Measurements from ENCODE around the gene ITPR2.

The ITPR2 gene

GRCh38 chr12:26453246-26453645 lies 379.7 kb downstream of the ITPR2 start:
- H3K27ac ChIP-seq (ENCODE audit: low read length) = no peak overlapping the region
- H3K4me1 ChIP-seq (ENCODE audit: low read length) = peaks cover 43% of the 10 kb centered on the region
- H4K20me1 ChIP-seq (ENCODE audit: insufficient read depth, low read length) = no peaks in the 10 kb centered on the region
- H3K79me2 ChIP-seq (ENCODE audit: low read length) = no peaks in the 10 kb centered on the region
- H3K36me3 ChIP-seq (replicated peaks; ENCODE audit: low read depth, low read length) = peaks cover 14% of the 10 kb centered on the region
- TF ChIP-seq EZH2phosphoT487 (IDR thresholded peaks at IDR 0.05; ENCODE audit: low read depth) = no peak
- TF ChIP-seq, protein P1, sequence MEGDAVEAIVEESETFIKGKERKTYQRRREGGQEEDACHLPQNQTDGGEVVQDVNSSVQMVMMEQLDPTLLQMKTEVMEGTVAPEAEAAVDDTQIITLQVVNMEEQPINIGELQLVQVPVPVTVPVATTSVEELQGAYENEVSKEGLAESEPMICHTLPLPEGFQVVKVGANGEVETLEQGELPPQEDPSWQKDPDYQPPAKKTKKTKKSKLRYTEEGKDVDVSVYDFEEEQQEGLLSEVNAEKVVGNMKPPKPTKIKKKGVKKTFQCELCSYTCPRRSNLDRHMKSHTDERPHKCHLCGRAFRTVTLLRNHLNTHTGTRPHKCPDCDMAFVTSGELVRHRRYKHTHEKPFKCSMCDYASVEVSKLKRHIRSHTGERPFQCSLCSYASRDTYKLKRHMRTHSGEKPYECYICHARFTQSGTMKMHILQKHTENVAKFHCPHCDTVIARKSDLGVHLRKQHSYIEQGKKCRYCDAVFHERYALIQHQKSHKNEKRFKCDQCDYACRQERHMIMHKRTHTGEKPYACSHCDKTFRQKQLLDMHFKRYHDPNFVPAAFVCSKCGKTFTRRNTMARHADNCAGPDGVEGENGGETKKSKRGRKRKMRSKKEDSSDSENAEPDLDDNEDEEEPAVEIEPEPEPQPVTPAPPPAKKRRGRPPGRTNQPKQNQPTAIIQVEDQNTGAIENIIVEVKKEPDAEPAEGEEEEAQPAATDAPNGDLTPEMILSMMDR (IDR thresholded peaks at IDR 0.05; ENCODE audit: low read depth, low read length) = no peak
- H3K9ac ChIP-seq (ENCODE audit: low read length) = no peak overlapping the region
- H2AFZ ChIP-seq (ENCODE audit: low read depth, low read length) = no peak overlapping the region
- no peak overlapping the region for H3K4me3 ChIP-seq (ENCODE audit: low read length)
- no peaks in the 10 kb centered on the region for H3K27me3 ChIP-seq (ENCODE audit: low read depth, low read length)
- H3K9me3 ChIP-seq (ENCODE audit: insufficient read depth, low read length) = no peaks in the 10 kb centered on the region
- H3K4me2 ChIP-seq (ENCODE audit: low read length) = no peak overlapping the region

DNA sequence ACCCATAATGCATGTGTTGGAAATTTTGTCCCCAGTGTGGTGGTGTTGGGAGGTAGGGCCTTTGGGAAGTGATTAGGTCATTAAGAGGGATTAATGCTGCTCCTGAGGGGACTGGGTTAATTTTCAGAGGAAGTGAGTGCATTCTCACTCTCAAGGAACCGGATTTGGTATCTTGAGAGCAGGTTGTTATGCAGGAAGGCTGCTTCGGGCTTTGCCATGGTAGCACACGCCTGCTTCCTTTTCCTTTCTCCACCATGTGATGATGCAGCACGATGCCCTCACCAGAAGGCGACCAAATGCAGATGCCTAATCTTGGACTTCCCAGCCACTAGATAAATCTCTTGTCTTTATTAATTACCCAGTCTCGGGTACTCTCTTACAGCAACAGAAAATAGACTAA lies 380.5 kb downstream of the ITPR2 start:
- Histone ChIP-seq H3K4me2 (ENCODE audit: low read length) (no peak overlapping the region), H2AFZ (ENCODE audit: low read depth, low read length) (no peak overlapping the region), H3K4me3 (ENCODE audit: low read length) (no peak overlapping the region), H4K20me1 (ENCODE audit: insufficient read depth, low read length) (no peaks in the 10 kb centered on the region), H3K79me2 (ENCODE audit: low read length) (no peaks in the 10 kb centered on the region), H3K9me3 (ENCODE audit: insufficient read depth, low read length) (no peaks in the 10 kb centered on the region), H3K9ac (ENCODE audit: low read length) (no peak overlapping the region), H3K27ac (ENCODE audit: low read length) (no peak overlapping the region), H3K27me3 (ENCODE audit: low read depth, low read length) (no peaks in the 10 kb centered on the region), H3K4me1 (ENCODE audit: low read length) (peaks cover 43% of the 10 kb centered on the region), H3K36me3 (replicated peaks; ENCODE audit: low read depth, low read length) (peaks cover 10% of the 10 kb centered on the region)
- TF ChIP-seq EZH2phosphoT487 (IDR thresholded peaks at IDR 0.05; ENCODE audit: low read depth) = no peak
- TF ChIP-seq, protein P1 (IDR thresholded peaks at IDR 0.05; ENCODE audit: low read depth, low read length) = no peak

GRCh38 chr12:26451763-26452162 lies 381.2 kb downstream of the ITPR2 start:
- Histone ChIP-seq H2AFZ (ENCODE audit: low read depth, low read length) (no peak overlapping the region), H3K36me3 (replicated peaks; ENCODE audit: low read depth, low read length) (peaks cover 7% of the 10 kb centered on the region), H3K79me2 (ENCODE audit: low read length) (no peaks in the 10 kb centered on the region), H3K9me3 (ENCODE audit: insufficient read depth, low read length) (no peaks in the 10 kb centered on the region), H4K20me1 (ENCODE audit: insufficient read depth, low read length) (no peaks in the 10 kb centered on the region), H3K4me2 (ENCODE audit: low read length) (no peak overlapping the region), H3K27me3 (ENCODE audit: low read depth, low read length) (no peaks in the 10 kb centered on the region), H3K9ac (ENCODE audit: low read length) (no peak overlapping the region), H3K27ac (ENCODE audit: low read length) (no peak overlapping the region), H3K4me1 (ENCODE audit: low read length) (peaks cover 43% of the 10 kb centered on the region), H3K4me3 (ENCODE audit: low read length) (no peak overlapping the region)
- TF ChIP-seq EZH2phosphoT487 (IDR thresholded peaks at IDR 0.05; ENCODE audit: low read depth) = no peak
- TF ChIP-seq, protein P1 (IDR thresholded peaks at IDR 0.05; ENCODE audit: low read depth, low read length) = no peak

GRCh38 chr12:26445909-26446308 lies 387.1 kb downstream of the ITPR2 start:
- no peaks in the 10 kb centered on the region for H3K27me3 ChIP-seq (ENCODE audit: low read depth, low read length)
- peaks cover 23% of the 10 kb centered on the region for H3K4me1 ChIP-seq (ENCODE audit: low read length)
- H4K20me1 ChIP-seq (ENCODE audit: insufficient read depth, low read length) = no peaks in the 10 kb centered on the region
- H3K36me3 ChIP-seq (replicated peaks; ENCODE audit: low read depth, low read length) = peaks cover 18% of the 10 kb centered on the region
- no peak for TF ChIP-seq EZH2phosphoT487 (IDR thresholded peaks at IDR 0.05; ENCODE audit: low read depth)
- TF ChIP-seq, protein P1 (IDR thresholded peaks at IDR 0.05; ENCODE audit: low read depth, low read length) = no peak
- H2AFZ ChIP-seq (ENCODE audit: low read depth, low read length) = no peak overlapping the region
- H3K9ac ChIP-seq (ENCODE audit: low read length) = no peak overlapping the region
- no peak overlapping the region for H3K4me3 ChIP-seq (ENCODE audit: low read length)
- H3K9me3 ChIP-seq (ENCODE audit: insufficient read depth, low read length) = no peaks in the 10 kb centered on the region
- H3K4me2 ChIP-seq (ENCODE audit: low read length) = no peak overlapping the region
- H3K27ac ChIP-seq (ENCODE audit: low read length) = no peak overlapping the region
- H3K79me2 ChIP-seq (ENCODE audit: low read length) = no peaks in the 10 kb centered on the region

Data from OCI-LY3 (cell line).